ENCODE measurements around the gene PGM1.

- no peak for TF ChIP-seq CTCF (conservative IDR thresholded peaks at IDR 0.05; ENCODE audit: low read length)
- TF ChIP-seq EZH2phosphoT487 (IDR thresholded peaks at IDR 0.05; ENCODE audit: borderline replicate concordance, low read depth, low read length), result no peak
Observed at GRCh38 chr1:63618011-63618410, 24.8 kb downstream of the PGM1 start.
